PFSK-1 (cell line): Measurements from ENCODE around the gene TEKT3.

ENCODE experiments used
- FOXP2 ChIP-seq: optimal IDR thresholded peaks from 2 replicates; pipeline ENCODE3; 2011; ENCODE audit warnings: borderline replicate concordance, control low read depth, inconsistent platforms; ENCODE audit not compliant: insufficient read depth; ENCODE audit errors: extremely low read length, extremely low read depth
- POLR2AphosphoS5 ChIP-seq: IDR thresholded peaks from 2 replicates; pipeline ENCODE4 v1.6.1; 2012; ENCODE audit warnings: low read depth, mild to moderate bottlenecking, control low read depth, low read length, moderate library complexity
- REST ChIP-seq, 2 experiments: IDR thresholded peaks; 2 replicates each; pipeline versions ENCODE4 v1.6.1 to v1.8.0; 2011 to 2012; ENCODE audit warnings: low read depth in 2 of 2, low read length in 2 of 2, control low read depth in 1 of 2, inconsistent platforms in 1 of 2, mild to moderate bottlenecking in 1 of 2, moderate library complexity in 1 of 2; ENCODE audit not compliant: insufficient read depth in 1 of 2
- SIN3A ChIP-seq: IDR thresholded peaks from 2 replicates; pipeline ENCODE4 v1.6.1; 2012; ENCODE audit warnings: mild to moderate bottlenecking, low read length, moderate library complexity, borderline replicate concordance; ENCODE audit not compliant: insufficient read depth
- TAF1 ChIP-seq: IDR thresholded peaks from 2 replicates; pipeline ENCODE4 v1.6.1; 2012; ENCODE audit warnings: low read length, control low read depth, borderline replicate concordance; ENCODE audit not compliant: insufficient read depth

The TEKT3 gene

GRCh38 chr17:15263680-15264079, 77.7 kb downstream of the TEKT3 start:
- no peak for TF ChIP-seq POLR2AphosphoS5
- TF ChIP-seq FOXP2 = no peak
- TF ChIP-seq TAF1 = no peak
- no peak for TF ChIP-seq REST (IDR thresholded peaks at IDR 0.05; ENCODE audit: insufficient read depth in 1 of 2, low read depth in 2 of 2, low read length in 2 of 2)
- TF ChIP-seq SIN3A = no peak

DNA sequence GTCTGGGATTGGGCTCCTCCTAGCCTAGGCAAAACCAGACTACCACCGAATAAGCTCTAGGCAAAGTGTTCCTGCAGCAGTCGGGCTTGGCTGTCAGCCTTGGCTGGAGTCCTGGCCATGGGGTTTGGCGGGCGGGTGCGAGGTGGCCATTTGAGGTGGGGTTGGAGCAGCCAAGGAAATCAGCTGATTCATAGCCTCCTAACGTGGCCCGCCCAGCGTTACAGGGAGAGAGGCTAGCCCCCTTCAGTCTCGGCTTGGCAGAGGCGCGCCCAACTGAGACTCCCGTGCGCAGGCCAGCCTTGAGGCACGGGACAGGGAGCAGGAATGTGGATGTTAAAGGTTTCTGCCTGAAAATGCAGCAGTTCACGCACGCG, 78.2 kb downstream of the TEKT3 start:
- TF ChIP-seq FOXP2 (no peak), SIN3A (no peak), REST (IDR thresholded peaks at IDR 0.05; ENCODE audit: insufficient read depth in 1 of 2, low read depth in 2 of 2, low read length in 2 of 2) (no peak), POLR2AphosphoS5 (no peak), TAF1 (no peak)

GRCh38 chr17:15262291-15263205, 78.8 kb downstream of the TEKT3 start:
- TF ChIP-seq SIN3A (no peak), REST (IDR thresholded peaks at IDR 0.05; ENCODE audit: insufficient read depth in 1 of 2, low read depth in 2 of 2, low read length in 2 of 2) (no peak), TAF1 (no peak), POLR2AphosphoS5 (no peak), FOXP2 (peak; percentile 68)

DNA sequence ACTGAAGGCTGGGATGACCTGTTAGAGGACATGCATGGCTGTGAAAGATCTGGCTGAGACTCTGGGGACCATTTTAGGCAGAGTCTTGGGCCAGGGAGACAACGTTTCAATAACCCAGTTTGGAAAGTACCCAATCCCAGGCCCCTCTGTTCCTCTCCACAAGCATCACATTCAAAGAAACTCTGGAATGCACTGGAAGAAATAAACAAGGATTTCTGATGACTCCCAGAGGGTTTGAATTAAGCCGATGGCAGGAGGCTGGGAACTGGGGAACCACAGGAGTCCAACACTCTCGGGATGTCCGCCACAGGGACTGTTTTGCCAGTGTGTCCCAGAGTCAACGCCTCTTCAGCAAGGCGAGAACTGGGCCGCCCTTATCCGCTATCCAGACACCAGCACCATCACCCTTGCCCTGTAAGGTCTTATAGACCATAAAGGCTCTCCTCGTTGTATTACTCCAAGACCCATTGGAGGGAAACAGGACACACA, 79.6 kb downstream of the TEKT3 start:
- TF ChIP-seq REST (IDR thresholded peaks at IDR 0.05; ENCODE audit: insufficient read depth in 1 of 2, low read depth in 2 of 2, low read length in 2 of 2) (no peak), FOXP2 (no peak), POLR2AphosphoS5 (no peak), TAF1 (no peak), SIN3A (no peak)
